Trophoblast cell (in vitro differentiated cells and primary cell): ENCODE measurements around the gene TSKS.

ENCODE experiments used
- DNase-seq, 2 donors: peaks; one replicate each; pipeline ENCODE4 v3.0.0-alpha.2; 2016
- H2AFZ ChIP-seq: 2 replicates; pipeline ENCODE4 v1.6.1; 2013; ENCODE audit warnings: low read length, moderate library complexity, mild to moderate bottlenecking; ENCODE audit not compliant: insufficient read depth, poor library complexity
- H2AK5ac ChIP-seq: 2 replicates; pipeline ENCODE4 v1.6.1; 2013; ENCODE audit warnings: mild to moderate bottlenecking, low read length
- H2BK120ac ChIP-seq: 2 replicates; pipeline ENCODE4 v1.6.1; 2013; ENCODE audit warnings: low read length, mild to moderate bottlenecking, moderate library complexity; ENCODE audit not compliant: insufficient read depth, poor library complexity
- H2BK12ac ChIP-seq: 2 replicates; pipeline ENCODE4 v1.6.1; 2013; ENCODE audit warnings: mild to moderate bottlenecking, low read length, moderate library complexity
- H2BK5ac ChIP-seq: 2 replicates; pipeline ENCODE4 v1.6.1; 2013; ENCODE audit warnings: low read length, low read depth, moderate library complexity, mild to moderate bottlenecking; ENCODE audit not compliant: poor library complexity
- H3K14ac ChIP-seq: 2 replicates; pipeline ENCODE4 v1.6.1; 2013; ENCODE audit warnings: mild to moderate bottlenecking, low read length
- H3K18ac ChIP-seq: 2 replicates; pipeline ENCODE4 v1.6.1; 2013; ENCODE audit warnings: mild to moderate bottlenecking, low read length
- H3K23ac ChIP-seq: 2 replicates; pipeline ENCODE4 v1.6.1; 2013; ENCODE audit warnings: low read length
- H3K27ac ChIP-seq: 2 replicates; pipeline ENCODE4 v1.5.1; 2013; ENCODE audit warnings: low read depth, mild to moderate bottlenecking, inconsistent platforms, low read length, moderate library complexity
- H3K27me3 ChIP-seq: 2 replicates; pipeline ENCODE4 v1.6.1; 2013; ENCODE audit warnings: inconsistent platforms, mild to moderate bottlenecking, low read length, moderate library complexity; ENCODE audit not compliant: insufficient read depth
- H3K36me3 ChIP-seq, 2 experiments: 1 replicate in 1 of 2; 2 replicates in 1 of 2; pipeline ENCODE4 v1.6.1; 2013; ENCODE audit warnings: low read length in 2 of 2, mild to moderate bottlenecking in 2 of 2, moderate library complexity in 1 of 2; ENCODE audit not compliant: insufficient read depth in 2 of 2, control insufficient read depth in 1 of 2
- H3K4ac ChIP-seq: 2 replicates; pipeline ENCODE4 v1.6.1; 2013; ENCODE audit warnings: low read depth, mild to moderate bottlenecking, low read length, moderate library complexity
- H3K4me1 ChIP-seq, 2 experiments: 1 replicate in 1 of 2; 2 replicates in 1 of 2; pipeline ENCODE4 v1.6.1; 2013; ENCODE audit warnings: low read length in 2 of 2, mild to moderate bottlenecking in 2 of 2, moderate library complexity in 1 of 2; ENCODE audit not compliant: insufficient read depth in 2 of 2, control insufficient read depth in 1 of 2
- H3K4me2 ChIP-seq: 2 replicates; pipeline ENCODE4 v1.6.1; 2013; ENCODE audit warnings: inconsistent platforms, mild to moderate bottlenecking, low read length, moderate library complexity
- H3K4me3 ChIP-seq: 2 replicates; pipeline ENCODE4 v1.5.1; 2013; ENCODE audit warnings: mild to moderate bottlenecking, low read depth, low read length, inconsistent platforms
- H3K79me1 ChIP-seq: one replicate; pipeline ENCODE4 v1.6.1; 2013; ENCODE audit warnings: low read length
- H3K79me2 ChIP-seq: 2 replicates; pipeline ENCODE4 v1.6.1; 2013; ENCODE audit warnings: low read length, mild to moderate bottlenecking; ENCODE audit not compliant: control insufficient read depth, insufficient read depth, poor library complexity
- H3K9ac ChIP-seq: 2 replicates; pipeline ENCODE4 v1.6.1; 2013; ENCODE audit warnings: mild to moderate bottlenecking, low read length
- H3K9me3 ChIP-seq: 2 replicates; pipeline ENCODE4 v1.6.1; 2013; ENCODE audit warnings: low read depth, mild to moderate bottlenecking, control low read depth, inconsistent platforms, low read length; ENCODE audit not compliant: insufficient read depth
- H4K12ac ChIP-seq: 2 replicates; pipeline ENCODE4 v1.6.1; 2013; ENCODE audit warnings: low read depth, mild to moderate bottlenecking, low read length, moderate library complexity
- H4K8ac ChIP-seq: 2 replicates; pipeline ENCODE4 v1.6.1; 2013; ENCODE audit warnings: low read depth, mild to moderate bottlenecking, low read length, moderate library complexity
- H4K91ac ChIP-seq: one replicate; pipeline ENCODE4 v1.6.1; 2013; ENCODE audit warnings: low read depth, mild to moderate bottlenecking, low read length, moderate library complexity
- WGBS: extraction: QIAGEN DNeasy Blood & Tissue Kit; methylation state at CpG from one replicate; pipeline ENCODE4 v1.1.7; 2013; ENCODE audit warnings: missing lambda C conversion rate; ENCODE audit not compliant: insufficient read length, insufficient coverage; ENCODE audit errors: extremely low coverage; 5-methylcytosine and 5-hydroxymethylcytosine counted together

Gene TSKS

GRCh38 chr19:49739933-49740332, 23.2 kb downstream of the TSKS start:
- no peak overlapping the region for H2AFZ ChIP-seq
- no peaks in the 10 kb centered on the region for H3K36me3 ChIP-seq
- no peak overlapping the region for H3K23ac ChIP-seq
- no peak overlapping the region for H3K27ac ChIP-seq
- H2BK12ac ChIP-seq = no peak overlapping the region
- H3K4me1 ChIP-seq = no peaks in the 10 kb centered on the region
- no peaks in the 10 kb centered on the region for H3K79me1 ChIP-seq
- H3K14ac ChIP-seq = no peak overlapping the region
- WGBS = no CpG with 5 or more reads among the region's 10 CpGs
- no peak overlapping the region for H2AK5ac ChIP-seq
- no peaks in the 10 kb centered on the region for H3K27me3 ChIP-seq
- H4K91ac ChIP-seq = no peak overlapping the region
- no peak overlapping the region for H4K12ac ChIP-seq
- H3K4me2 ChIP-seq = no peak overlapping the region
- no peak for DNase-seq
- no peak overlapping the region for H2BK120ac ChIP-seq
- H4K8ac ChIP-seq = no peak overlapping the region
- H3K9me3 ChIP-seq = no peaks in the 10 kb centered on the region
- H3K18ac ChIP-seq = no peak overlapping the region
- no peak overlapping the region for H3K4me3 ChIP-seq
- no peaks in the 10 kb centered on the region for H3K79me2 ChIP-seq
- no peak overlapping the region for H3K4ac ChIP-seq
- H2BK5ac ChIP-seq = no peak overlapping the region
- H3K9ac ChIP-seq = no peak overlapping the region

- H2AFZ ChIP-seq = no peak overlapping the region
- no peaks in the 10 kb centered on the region for H3K9me3 ChIP-seq
Measured at GRCh38 chr19:49739098-49739497, 24.0 kb downstream of the TSKS start.

GRCh38 chr19:49738268-49738667, 24.8 kb downstream of the TSKS start:
- Histone ChIP-seq H3K36me3 (no peaks in the 10 kb centered on the region), H3K27ac (no peak overlapping the region), H3K18ac (no peak overlapping the region), H2AFZ (no peak overlapping the region), H3K14ac (no peak overlapping the region), H3K27me3 (no peaks in the 10 kb centered on the region), H3K79me2 (no peaks in the 10 kb centered on the region), H3K4me2 (no peak overlapping the region), H3K79me1 (no peaks in the 10 kb centered on the region), H2AK5ac (no peak overlapping the region), H4K91ac (no peak overlapping the region), H4K8ac (no peak overlapping the region), H4K12ac (no peak overlapping the region), H3K23ac (no peak overlapping the region), H3K4me1 (no peaks in the 10 kb centered on the region), H2BK120ac (no peak overlapping the region), H3K9ac (no peak overlapping the region), H3K4ac (no peak overlapping the region), H3K9me3 (no peaks in the 10 kb centered on the region), H2BK5ac (no peak overlapping the region), H2BK12ac (no peak overlapping the region), H3K4me3 (no peak overlapping the region)
- no CpG with 5 or more reads among the region's 4 CpGs for WGBS
- no peak for DNase-seq

More at GRCh38 chr19:49739098-49739497, 24.0 kb downstream of the TSKS start:
- no peak for DNase-seq
- H3K4me1 ChIP-seq = no peaks in the 10 kb centered on the region
- no peak overlapping the region for H4K8ac ChIP-seq
- H3K23ac ChIP-seq = no peak overlapping the region
- no peaks in the 10 kb centered on the region for H3K79me1 ChIP-seq
- no peak overlapping the region for H2BK5ac ChIP-seq
- no peak overlapping the region for H3K18ac ChIP-seq
- H2BK12ac ChIP-seq = no peak overlapping the region
- H4K91ac ChIP-seq = no peak overlapping the region
- no peak overlapping the region for H3K4me2 ChIP-seq
- H3K27ac ChIP-seq = no peak overlapping the region
- no CpG with 5 or more reads among the region's 1 CpG for WGBS
- H2BK120ac ChIP-seq = no peak overlapping the region
- H3K36me3 ChIP-seq = no peaks in the 10 kb centered on the region
- H4K12ac ChIP-seq = no peak overlapping the region
- no peak overlapping the region for H3K14ac ChIP-seq
- no peak overlapping the region for H2AK5ac ChIP-seq
- no peak overlapping the region for H3K9ac ChIP-seq
- no peak overlapping the region for H3K4me3 ChIP-seq
- H3K4ac ChIP-seq = no peak overlapping the region
- no peaks in the 10 kb centered on the region for H3K27me3 ChIP-seq
- H3K79me2 ChIP-seq = no peaks in the 10 kb centered on the region

GRCh38 chr19:49730166-49730565, 32.9 kb downstream of the TSKS start:
- Histone ChIP-seq H3K79me2 (no peaks in the 10 kb centered on the region), H3K36me3 (no peaks in the 10 kb centered on the region), H4K8ac (no peak overlapping the region), H4K12ac (no peak overlapping the region), H3K4me1 (no peaks in the 10 kb centered on the region), H3K18ac (no peak overlapping the region), H2BK12ac (no peak overlapping the region), H3K4me3 (no peak overlapping the region), H3K27me3 (no peaks in the 10 kb centered on the region), H3K4me2 (no peak overlapping the region), H2BK120ac (no peak overlapping the region), H3K9me3 (no peaks in the 10 kb centered on the region), H3K27ac (no peak overlapping the region), H3K23ac (no peak overlapping the region), H2BK5ac (no peak overlapping the region), H3K79me1 (no peaks in the 10 kb centered on the region), H3K9ac (no peak overlapping the region), H3K4ac (no peak overlapping the region), H2AFZ (no peak overlapping the region), H3K14ac (no peak overlapping the region), H2AK5ac (no peak overlapping the region), H4K91ac (no peak overlapping the region)
- WGBS = no CpG with 5 or more reads among the region's 5 CpGs
- DNase-seq = no peak
